ENCODE data around the gene SEC22B. TPM values are rescaled to one million over a fixed set of nuclear protein-coding genes. Genes with fewer than 3 reads are reported as not detected.
"Not testable (repeated sequence)": the region's sequence is repeated elsewhere in the genome, so short reads cannot be mapped to it uniquely, and the experiment has no call there.

The SEC22B gene
- total and polyA plus RNA-seq, 2 of the 13 experiments (the other 11 are each of a cell fraction or from before 2014, with no cell fraction given) = 14.2 to 29.1 TPM

DNA sequence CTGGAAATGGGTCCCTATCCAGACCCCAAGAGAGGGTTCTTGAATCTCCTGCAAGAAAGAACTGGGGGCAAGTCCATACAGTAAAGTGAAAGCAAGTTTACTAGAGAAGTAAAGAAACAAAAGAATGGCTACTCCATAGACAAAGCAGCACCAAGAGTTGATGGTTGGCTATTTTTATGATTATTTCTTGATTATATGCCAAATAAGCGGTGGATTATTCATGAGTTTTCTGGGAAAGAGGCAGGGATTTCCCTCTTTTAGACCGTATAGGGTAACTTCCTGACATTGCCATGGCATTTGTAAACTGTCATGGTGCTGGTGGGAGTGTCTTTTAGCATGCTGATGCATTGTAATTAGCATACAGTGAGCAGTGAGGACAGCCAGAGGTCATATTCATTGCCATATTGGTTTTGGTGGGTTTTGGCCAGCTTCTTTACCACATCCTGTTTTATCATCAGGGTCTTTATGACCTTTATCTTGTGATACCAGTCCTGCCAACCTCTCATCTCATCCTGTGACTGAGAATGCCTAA is 5.9 kb upstream of the SEC22B start:
- H3K4me3 ChIP-seq (replicated peaks in 1 of 3; ENCODE audit: insufficient read depth in 1 of 3, low read depth in 2 of 3, low read length in 3 of 3); H3K9ac ChIP-seq (ENCODE audit: insufficient read depth, low read depth, low read length); BruUV-seq (replicated peaks); H4K20me1 ChIP-seq (ENCODE audit: insufficient read depth, low read length); in situ Hi-C loops (cut with HindIII; ENCODE audit: extremely low pct_ligation_motif_present, low pct_unique_long_range_greater_than_20kb); H3K36me3 ChIP-seq (replicated peaks in 1 of 2; ENCODE audit: control insufficient read depth in 1 of 2, insufficient read depth in 2 of 2, low read length in 2 of 2); H3K4me2 ChIP-seq (ENCODE audit: low read depth, low read length); H3K9me3 ChIP-seq (ENCODE audit: low read length); H3K79me2 ChIP-seq (ENCODE audit: insufficient read depth, low read length); H3K27me3 ChIP-seq (ENCODE audit: control insufficient read depth in 1 of 2, insufficient read depth in 2 of 2, low read length in 2 of 2); DNase-seq (ENCODE audit: low spot score); FAIRE-seq; intact Hi-C loops (cut with micrococcal nuclease; ENCODE audit: unreplicated experiment); ATAC-seq; H3K27ac ChIP-seq (ENCODE audit: extremely low read length, insufficient read depth, low read length); CTCF ChIA-PET (ENCODE audit: low intra/inter-chr PET ratio, low total read pairs); POLR2A ChIA-PET; H2AFZ ChIP-seq (ENCODE audit: low read length): not testable (repeated sequence)
- peaks cover 14% of the 10 kb centered on the region for H3K4me1 ChIP-seq (ENCODE audit: insufficient read depth, low read length)
- WGBS (ENCODE audit: low lambda C conversion rate) = 61% methylated on average over 2 of the region's 2 CpGs

DNA sequence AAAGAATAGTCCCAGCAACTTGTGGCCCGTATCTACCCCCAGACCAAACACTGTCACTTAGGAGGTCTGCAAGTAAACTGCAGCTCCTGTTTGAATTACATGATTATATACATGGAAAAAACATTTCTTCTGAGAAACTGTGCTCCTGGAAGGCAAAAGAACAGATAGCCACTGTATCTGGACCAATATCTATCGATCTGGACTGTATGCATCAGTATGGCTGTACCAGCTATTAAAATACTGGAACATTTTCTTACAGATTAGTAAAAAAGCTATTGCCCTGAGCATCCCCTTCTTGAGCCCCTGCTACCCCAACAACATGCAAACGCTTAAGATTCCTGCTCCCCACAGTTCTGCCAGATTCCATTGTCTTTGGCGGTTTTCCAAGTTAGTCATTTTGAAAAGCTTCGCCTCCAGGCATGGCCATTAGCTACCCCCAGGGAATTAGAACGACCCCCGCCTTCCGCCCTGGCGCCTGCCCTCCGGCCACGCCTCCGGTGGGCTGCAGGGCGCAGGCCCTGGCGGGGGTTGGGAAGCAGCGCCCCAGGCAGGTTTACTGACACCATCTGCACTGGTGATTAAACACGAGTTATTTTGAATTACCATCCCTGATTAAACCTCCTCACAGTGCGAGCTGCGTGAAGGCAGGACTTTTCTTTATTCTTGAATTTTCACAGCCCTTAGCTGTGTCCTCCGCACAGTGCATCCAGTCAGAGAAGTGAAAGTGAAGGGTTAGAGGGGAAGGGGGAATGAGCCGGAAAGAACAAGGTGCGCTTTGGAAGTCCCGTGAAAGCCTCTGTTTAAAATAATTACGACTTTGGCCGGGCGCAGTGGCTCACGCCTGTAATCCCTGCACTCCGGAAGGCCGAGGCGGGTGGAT is 3.7 kb upstream of the SEC22B start:
- peak; percentile 60 for ATAC-seq
- H3K9me3 ChIP-seq (ENCODE audit: low read length); H4K20me1 ChIP-seq (ENCODE audit: insufficient read depth, low read length); H3K79me2 ChIP-seq (ENCODE audit: insufficient read depth, low read length); POLR2A ChIA-PET; DNase-seq (ENCODE audit: low spot score); FAIRE-seq; intact Hi-C loops (cut with micrococcal nuclease; ENCODE audit: unreplicated experiment); BruUV-seq (replicated peaks); H2AFZ ChIP-seq (ENCODE audit: low read length); CTCF ChIA-PET (ENCODE audit: low intra/inter-chr PET ratio, low total read pairs); H3K27me3 ChIP-seq (ENCODE audit: control insufficient read depth in 1 of 2, insufficient read depth in 2 of 2, low read length in 2 of 2); in situ Hi-C loops (cut with HindIII; ENCODE audit: extremely low pct_ligation_motif_present, low pct_unique_long_range_greater_than_20kb); H3K27ac ChIP-seq (ENCODE audit: extremely low read length, insufficient read depth, low read length); H3K36me3 ChIP-seq (replicated peaks in 1 of 2; ENCODE audit: control insufficient read depth in 1 of 2, insufficient read depth in 2 of 2, low read length in 2 of 2): not testable (repeated sequence)
- Histone ChIP-seq H3K4me3 (replicated peaks in 1 of 3; ENCODE audit: insufficient read depth in 1 of 3, low read depth in 2 of 3, low read length in 3 of 3) (peak overlapping the region; percentile 23 to 51 (median 45)), H3K4me2 (ENCODE audit: low read depth, low read length) (peak overlapping the region; percentile 77), H3K4me1 (ENCODE audit: insufficient read depth, low read length) (peaks cover 14% of the 10 kb centered on the region), H3K9ac (ENCODE audit: insufficient read depth, low read depth, low read length) (peak overlapping the region; percentile 46; the same call in 1 of the 2 replicates)
- WGBS (ENCODE audit: low lambda C conversion rate) = 3% methylated on average over 8 of the region's 29 CpGs
- TF ChIP-seq ZBTB7B (CRISPR knock-in tag; IDR thresholded peaks at IDR 0.05) = 0 out of 2 replicates have a peak, but pooled peaks have one; percentile 30
- TF ChIP-seq, protein P1, sequence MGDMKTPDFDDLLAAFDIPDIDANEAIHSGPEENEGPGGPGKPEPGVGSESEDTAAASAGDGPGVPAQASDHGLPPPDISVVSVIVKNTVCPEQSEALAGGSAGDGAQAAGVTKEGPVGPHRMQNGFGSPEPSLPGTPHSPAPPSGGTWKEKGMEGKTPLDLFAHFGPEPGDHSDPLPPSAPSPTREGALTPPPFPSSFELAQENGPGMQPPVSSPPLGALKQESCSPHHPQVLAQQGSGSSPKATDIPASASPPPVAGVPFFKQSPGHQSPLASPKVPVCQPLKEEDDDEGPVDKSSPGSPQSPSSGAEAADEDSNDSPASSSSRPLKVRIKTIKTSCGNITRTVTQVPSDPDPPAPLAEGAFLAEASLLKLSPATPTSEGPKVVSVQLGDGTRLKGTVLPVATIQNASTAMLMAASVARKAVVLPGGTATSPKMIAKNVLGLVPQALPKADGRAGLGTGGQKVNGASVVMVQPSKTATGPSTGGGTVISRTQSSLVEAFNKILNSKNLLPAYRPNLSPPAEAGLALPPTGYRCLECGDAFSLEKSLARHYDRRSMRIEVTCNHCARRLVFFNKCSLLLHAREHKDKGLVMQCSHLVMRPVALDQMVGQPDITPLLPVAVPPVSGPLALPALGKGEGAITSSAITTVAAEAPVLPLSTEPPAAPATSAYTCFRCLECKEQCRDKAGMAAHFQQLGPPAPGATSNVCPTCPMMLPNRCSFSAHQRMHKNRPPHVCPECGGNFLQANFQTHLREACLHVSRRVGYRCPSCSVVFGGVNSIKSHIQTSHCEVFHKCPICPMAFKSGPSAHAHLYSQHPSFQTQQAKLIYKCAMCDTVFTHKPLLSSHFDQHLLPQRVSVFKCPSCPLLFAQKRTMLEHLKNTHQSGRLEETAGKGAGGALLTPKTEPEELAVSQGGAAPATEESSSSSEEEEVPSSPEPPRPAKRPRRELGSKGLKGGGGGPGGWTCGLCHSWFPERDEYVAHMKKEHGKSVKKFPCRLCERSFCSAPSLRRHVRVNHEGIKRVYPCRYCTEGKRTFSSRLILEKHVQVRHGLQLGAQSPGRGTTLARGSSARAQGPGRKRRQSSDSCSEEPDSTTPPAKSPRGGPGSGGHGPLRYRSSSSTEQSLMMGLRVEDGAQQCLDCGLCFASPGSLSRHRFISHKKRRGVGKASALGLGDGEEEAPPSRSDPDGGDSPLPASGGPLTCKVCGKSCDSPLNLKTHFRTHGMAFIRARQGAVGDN (CRISPR knock-in tag; IDR thresholded peaks at IDR 0.05) = peak; percentile 42; the same call in 1 of the 2 replicates
- TF ChIP-seq GABPB1 (CRISPR knock-in tag; IDR thresholded peaks at IDR 0.05) = peak; percentile 46; the same call in 1 of the 2 replicates
